HG02943 (cell line): ENCODE measurements around the gene WDFY3.
A peak's percentile ranks its signal among the peaks of the same experiment; 100 is the strongest.
"Not testable (repeated sequence)": the region's sequence is repeated elsewhere in the genome, so short reads cannot be mapped to it uniquely, and the experiment has no call there.

ENCODE experiments used
- ATAC-seq: cut with Tn5 transposase; IDR thresholded peaks from one replicate; pipeline ENCODE4 v1.9.1; 2021; ENCODE audit warnings: mild to moderate bottlenecking, low read depth, moderate library complexity; ENCODE audit not compliant: unreplicated experiment

Gene WDFY3

DNA sequence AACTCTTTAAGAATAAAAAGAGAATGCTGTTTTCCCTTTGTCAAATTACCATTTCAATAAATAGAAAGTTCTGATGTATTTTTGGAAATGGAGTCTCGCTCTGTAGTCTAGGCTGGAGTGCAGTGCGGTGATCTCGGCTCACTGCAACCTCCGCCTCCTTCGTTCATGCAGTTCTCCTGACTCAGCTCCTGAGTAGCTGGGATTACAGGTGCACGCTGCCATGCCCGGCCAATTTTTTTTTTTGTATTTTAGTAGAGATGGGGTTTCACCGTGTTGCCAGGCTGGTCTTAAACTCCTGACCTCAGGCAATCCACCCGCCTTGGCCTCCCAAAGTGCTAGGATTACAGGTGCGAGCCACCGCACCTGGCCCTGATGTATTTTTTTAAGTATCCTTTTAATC lies 159.9 kb downstream of the WDFY3 start:
- ATAC-seq, result not testable (repeated sequence)

DNA sequence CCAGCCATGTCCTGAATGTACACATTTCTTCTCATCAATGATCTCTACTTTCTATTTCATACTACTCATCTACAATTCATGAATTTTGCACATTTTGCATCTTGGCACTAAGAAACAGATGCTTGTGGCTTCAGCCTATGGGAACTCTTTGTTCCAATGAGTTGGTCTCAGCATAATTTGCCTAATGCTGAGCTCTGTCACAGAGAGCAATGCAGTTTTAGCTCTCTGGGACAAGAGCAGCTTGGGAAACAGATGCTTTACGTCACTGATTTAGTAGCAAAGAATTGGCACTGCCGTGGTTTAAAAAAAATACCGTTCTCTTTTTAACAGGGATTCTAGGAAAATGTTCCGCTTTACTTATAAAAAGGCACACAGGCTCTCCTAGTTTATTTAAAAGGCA lies 162.4 kb downstream of the WDFY3 start:
- ATAC-seq, result no peak

DNA sequence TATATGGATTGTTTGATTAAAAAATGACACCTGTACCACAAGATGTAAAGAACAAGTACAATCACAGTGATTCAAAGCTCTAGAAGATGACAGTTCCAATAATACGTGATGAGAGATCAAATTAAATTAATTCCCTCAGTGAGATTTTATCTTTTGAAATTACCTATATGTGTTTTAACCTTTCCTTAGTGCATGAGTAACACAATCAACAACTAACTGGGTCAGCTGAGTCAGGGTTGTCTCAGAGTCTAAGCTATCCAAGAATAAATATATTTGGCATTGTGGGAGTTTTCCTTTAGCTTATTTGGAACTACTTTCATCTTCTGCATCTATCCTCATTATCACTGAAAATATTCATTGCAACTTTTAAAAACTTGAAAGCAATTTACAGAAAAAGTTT lies 162.8 kb downstream of the WDFY3 start:
- no peak for ATAC-seq

DNA sequence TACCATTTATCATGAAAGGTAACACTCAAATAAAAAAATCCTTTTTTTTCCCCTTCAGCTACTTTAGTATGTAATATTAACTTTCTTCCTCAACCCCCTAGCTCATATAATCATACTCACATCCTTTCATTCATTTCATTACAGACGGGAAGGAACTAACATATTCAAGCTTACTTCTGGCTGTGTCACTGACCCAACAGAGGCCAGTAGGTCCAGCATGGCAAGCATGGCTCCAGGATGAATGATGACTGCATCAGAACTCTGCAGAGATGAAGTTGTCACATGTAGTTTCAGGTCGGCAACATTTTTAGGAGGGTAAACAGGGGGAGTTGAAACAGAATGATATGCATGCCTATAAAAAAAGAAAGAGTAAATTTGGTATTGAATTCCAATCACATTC lies 163.4 kb downstream of the WDFY3 start:
- no peak for ATAC-seq

DNA sequence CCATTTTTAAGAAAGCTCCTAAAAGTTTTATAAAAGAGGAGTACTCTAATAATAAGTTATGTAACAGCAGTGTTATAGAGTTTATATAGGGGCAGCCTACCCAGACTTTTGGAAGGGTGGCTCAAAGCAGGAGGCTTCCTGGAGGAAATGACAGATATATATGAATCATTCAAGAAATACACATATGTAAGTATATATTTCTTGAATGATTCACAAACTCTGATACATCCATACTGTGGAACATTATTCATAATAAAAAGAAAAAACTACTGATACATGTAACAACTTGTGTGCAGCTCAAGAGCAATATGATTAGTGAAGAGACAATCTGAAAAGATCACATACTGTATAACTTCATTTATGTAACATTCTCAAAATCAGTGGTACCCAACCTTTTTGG lies 166.2 kb downstream of the WDFY3 start:
- no peak for ATAC-seq

DNA sequence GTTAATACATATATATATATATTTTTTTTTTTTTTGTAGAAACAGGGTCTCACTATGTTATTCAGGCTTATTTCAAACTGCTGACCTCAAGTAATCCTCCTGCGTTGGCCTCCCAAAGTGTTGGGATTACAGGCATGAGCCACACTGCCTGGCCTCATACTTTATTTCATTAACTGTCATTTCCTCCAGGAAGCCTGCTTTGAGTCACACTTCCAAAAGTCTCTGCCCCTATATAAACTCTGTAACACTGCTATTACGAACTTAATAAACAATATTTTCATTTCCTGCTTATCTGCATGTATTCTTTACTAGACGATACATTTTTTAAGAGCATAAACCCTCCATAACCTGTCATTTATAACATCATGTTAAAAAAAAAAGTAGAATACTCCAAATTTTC lies 167.2 kb downstream of the WDFY3 start:
- ATAC-seq, result no peak

DNA sequence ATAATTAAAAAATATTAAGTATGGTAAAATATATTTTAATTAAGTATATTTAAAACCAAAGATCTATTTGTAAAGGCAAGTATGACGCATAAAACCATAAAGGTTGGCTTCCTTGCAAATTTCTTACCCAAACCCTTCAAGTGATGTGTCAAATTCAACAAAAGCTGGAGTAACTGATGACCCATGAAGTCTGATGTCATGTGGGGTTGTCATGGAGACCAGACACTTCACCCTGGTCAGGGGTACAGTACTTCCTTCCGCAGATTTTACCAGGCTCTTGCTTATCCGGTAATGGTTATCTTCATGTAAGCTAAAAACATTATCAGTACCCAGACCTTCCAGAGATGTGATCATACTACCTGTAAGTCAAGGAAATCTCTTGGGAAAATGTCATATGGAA lies 170.1 kb downstream of the WDFY3 start:
- no peak for ATAC-seq

DNA sequence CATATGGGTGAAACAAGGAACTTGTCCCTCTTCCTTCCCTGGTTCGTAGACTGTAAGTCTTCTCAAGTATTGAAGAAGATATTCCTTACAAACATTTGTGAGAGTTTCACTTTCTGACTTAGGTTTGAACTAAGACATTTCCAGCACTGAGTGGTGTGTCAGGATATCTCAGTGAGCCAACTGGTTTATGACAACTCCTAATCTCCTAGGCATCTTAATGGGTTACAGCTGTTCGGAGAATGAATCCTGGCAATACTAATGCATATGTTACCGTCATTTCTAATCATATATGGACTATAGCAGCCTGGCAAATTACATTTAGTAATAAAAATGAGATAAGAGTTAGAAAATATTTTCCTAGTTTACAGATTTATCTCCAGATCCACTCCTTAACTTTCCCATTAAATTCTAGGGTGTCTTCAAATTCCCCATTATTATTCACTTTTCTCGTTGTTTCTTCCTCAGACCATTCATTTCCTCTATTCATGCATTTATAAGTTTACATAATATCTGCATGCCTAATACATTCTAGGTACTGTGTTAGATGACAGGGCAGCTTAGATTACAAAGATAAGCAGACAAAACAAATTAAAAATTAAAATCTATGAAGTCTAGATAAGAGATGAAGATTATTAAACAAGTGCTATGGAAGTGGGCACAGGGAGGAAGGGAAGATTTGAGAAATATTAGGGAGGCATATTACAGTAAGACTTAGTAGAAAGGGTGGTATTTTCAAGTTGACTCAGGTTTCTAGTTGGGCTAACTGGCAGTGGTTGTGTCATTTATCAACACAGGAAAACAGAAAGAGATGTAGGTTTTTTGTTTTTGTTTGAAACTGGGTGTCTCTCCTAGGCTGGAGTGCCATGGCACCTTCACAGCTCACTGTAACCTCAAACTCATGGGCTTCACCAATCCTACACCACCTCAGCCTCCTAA lies 173.9 kb downstream of the WDFY3 start:
- no peak for ATAC-seq

DNA sequence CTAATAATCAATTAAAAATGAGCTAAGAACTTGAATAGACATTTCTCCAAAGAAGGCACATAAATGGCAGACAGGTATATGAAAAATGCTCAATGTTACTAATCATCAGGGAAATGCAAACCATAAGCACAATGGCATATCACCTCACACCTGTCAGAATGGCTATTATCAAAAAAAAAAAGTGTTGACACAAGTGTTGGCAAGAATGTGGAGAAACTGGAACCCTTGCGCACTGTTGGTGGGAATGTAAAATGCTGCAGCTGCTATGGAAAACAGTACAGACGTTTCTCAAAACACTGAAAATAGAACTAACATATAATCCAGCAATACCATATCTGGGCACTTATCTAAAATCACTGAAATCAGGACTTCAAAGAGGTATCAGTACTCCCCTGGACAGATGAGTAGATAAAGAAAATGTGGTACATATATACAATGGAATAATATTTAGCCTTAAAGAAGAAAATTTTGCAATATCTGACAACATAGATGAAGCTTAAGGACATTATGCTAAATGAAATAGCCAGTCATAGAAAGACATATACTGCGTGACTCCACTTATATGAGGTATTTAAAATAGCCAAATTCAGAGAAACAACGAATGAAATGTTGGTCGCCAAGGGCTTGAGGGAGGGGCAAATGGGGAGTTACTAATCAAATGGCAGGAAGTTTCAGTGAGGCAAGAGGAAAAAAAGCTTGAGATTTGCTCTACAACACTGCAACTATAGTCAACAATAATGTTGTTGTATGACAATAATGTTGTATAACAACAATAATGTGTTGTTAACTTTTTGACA lies 175.5 kb downstream of the WDFY3 start:
- no peak for ATAC-seq

DNA sequence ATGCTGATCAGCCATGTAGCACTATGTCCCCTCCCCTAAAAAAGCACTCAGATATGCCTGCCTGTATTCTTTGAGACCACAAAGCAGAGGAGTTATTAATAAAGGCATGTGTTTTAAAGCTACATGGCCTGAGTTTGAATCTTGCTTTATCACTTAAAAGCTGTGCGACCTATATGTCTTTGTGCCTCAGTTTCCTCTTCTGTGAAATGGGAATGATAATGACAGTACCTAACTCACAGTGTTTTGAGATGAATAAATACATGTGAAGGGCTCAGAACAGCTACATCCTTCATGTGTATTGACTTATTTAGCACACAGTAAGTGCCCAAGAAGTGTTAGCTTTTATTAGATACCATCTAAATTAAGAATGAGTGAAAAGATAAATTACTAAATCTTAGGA lies 180.0 kb downstream of the WDFY3 start:
- ATAC-seq, result no peak

DNA sequence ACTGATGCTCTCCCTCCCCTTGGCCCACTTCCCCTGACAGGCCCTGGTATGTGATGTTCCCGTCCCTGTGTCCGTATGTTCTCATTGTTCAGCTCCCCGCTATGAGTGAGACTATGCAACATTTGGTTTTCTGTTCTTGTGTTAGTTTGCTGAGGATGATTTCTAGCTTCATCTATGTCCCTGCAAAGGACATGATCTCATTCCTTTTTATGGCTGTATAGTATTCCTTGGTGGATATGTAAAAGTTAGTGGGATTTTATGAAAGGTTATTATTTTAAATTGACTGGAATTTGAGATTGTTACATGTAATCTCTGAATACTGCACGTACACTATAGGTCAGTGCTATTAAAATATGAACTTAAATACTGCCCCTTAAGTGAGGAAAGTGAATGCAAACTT lies 184.0 kb downstream of the WDFY3 start:
- ATAC-seq, result no peak

DNA sequence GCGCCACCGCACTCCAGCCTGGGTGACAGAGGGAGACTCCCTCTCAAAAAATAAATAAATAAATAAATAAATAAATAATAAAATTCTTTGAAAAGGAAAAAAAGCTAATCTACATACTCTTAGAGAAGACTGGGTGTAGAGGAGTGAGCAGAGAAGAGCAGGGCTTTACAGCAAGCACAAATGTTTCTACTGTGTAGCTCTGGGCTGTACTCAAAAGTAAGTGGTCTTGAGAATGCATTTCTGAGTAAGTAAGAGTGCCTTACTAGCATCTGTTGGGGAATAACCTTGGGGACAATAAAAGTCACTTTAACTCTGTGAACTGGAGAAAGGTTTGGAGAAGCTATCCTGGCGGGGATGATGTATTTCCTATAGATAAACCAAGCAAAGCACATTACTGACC lies 185.8 kb downstream of the WDFY3 start:
- no peak for ATAC-seq

DNA sequence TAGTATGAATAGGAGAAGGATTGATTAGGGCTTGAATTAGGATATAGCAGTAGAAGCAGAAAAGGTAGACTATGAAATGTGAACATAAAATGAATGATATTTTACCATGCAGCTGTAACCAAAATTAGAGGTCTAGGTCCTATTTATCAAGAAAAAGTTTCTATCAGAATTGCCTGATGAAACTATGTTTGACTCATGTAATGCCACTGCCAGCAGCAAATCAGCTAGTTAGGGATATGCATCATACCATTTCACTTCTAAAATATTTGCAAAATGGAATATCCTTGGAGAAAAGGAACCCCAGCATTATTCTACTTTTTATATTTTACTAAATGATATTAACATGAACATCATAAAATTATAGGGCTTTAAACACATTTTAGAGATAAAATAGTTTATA lies 188.4 kb downstream of the WDFY3 start:
- ATAC-seq, result no peak

DNA sequence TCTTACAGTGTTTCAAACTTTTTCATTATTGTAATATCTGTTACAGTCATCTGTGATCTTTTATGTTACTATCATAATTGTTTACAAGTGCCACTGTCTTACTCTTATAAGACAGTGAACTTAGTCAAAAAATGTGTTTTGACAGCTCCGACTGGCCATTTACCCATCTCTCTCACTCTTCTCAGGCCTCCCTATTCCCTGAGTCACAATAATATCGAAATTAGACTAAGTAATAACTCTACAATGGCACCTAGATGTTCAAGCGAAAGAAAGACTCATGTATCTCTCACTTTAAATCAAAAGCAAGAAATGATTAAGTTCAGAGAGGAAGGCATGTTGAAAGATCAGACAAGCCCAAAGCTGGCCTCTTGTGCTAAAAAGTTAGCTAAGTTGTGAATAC lies 199.3 kb downstream of the WDFY3 start:
- no peak for ATAC-seq

DNA sequence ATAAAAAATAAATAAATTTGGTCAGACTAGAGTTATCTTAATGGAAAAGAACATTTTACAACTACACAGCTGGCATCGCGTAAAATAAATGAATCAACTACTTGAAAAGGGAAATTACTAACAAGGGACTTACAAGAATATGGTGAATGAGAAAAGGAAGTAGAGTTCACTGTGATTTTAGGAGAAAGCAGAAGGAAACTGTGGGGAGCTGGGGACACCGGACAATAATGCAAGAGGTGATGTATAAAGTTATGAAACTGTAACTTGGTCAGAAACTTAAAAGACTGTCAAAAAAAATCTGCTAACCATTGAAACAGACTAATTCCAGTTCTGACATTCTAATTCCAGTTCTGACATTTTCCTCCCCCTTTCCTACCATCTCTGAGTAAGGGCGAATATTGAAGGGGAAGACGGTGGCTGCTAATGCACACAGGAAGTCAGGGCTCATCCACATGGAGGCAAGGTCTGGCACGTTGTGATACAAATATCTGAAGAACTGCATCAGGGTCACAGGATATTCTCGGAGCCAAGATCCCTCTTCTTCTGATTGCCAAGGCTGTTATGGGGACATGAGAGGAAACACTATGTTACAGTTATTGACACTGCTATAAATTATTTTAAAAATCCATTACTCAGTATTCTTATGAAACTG lies 213.0 kb downstream of the WDFY3 start:
- ATAC-seq, result no peak

DNA sequence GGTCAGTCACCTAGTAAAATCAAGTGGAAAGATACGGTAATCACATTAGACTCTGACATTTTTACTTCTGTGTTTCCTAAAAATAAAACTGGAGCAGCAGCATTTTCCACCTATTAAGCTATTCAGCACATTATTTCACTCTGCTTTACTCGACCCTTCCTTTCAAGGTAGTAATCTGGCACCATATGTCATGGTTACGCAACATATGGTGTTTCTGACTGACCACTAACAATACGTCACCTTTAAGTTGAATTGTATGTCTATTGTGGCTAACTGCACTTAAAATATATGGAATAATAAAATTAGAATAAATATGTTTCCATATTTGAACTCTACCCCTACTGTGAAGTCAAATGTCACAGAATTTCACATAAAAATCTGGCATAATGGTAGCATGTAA lies 214.8 kb downstream of the WDFY3 start:
- no peak for ATAC-seq

DNA sequence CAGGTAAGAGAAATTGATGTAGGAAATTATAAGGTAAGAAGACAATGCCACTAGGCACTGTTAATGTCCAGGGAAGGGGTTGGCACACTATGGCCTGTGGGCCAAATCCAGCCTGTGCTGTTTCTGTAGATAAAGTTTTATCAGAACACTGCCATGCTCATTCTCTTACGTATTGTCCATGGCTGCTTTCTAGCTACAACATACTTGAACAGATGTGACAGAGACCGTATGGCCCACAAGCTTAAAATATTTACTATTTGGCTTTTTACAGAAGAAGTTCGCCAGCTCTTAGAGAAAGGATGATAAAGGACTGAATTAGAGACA lies 215.6 kb downstream of the WDFY3 start:
- no peak for ATAC-seq

DNA sequence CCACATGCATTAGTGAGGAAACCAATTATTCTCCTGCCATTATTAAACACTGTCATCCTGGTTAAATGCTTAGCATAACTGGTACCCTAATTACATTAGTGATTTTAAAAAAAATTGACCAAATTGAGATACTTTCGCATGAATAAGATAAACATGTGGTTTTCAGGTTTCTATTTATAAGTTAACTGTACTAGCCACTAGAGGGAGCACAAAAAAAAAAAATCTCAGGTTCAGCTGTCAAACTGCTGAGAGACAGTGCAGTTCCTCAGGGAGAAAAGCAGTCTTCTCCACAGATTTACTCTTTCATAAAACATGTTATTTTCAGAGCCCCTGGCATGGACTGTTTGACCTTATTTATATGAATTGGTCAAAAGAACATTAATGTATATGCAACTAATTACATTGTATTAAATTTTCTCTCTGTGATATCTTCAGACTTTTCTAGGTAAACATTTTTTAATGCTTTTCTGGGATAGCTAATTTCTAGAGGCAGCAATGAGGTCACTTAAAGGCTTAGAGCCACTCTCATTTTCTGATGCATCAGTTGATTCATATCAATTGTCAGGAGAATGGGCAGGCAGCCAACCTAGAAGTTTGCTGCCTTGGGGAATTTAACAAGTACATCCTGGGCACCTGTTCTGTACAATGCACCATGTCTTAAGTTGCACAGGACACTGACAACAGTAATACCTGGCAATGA lies 216.1 kb downstream of the WDFY3 start:
- ATAC-seq, result peak; percentile 59

DNA sequence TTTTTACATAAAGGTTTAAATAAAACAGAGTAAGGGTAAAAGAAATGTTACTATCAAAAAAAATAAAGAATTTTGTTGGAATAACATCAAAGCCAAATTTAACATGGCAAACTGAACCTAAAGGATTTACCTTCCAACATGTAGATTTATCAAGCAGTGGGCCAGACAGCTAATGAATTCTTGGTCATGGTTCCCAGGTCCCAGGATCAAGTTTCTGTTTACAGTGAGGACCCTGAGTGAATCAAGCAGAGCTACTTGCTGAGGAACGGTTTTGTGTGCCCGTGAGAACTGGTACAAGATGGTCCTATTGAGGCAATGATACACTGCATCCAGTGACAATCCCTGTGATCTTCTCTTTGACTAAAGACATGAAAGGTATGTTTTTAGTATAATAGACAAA lies 226.4 kb downstream of the WDFY3 start:
- ATAC-seq, result no peak

DNA sequence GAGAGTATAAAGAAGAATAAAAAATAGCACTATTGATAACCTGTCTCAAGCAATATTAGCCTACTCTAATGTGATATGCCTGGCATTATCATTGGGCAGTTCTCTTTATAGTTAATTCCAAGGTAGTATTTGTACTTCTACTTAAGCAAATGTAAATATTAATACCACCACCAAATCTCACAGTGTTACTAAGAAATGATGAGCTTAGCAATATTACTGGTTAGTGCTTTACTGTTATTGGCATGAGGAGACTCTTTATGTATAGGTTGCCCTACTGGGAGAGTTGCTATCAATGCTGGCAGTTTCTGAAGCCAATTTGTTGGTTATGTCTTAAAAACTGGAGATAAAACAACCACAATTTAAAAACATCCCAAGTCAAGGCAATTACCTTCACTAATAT lies 227.9 kb downstream of the WDFY3 start:
- no peak for ATAC-seq

DNA sequence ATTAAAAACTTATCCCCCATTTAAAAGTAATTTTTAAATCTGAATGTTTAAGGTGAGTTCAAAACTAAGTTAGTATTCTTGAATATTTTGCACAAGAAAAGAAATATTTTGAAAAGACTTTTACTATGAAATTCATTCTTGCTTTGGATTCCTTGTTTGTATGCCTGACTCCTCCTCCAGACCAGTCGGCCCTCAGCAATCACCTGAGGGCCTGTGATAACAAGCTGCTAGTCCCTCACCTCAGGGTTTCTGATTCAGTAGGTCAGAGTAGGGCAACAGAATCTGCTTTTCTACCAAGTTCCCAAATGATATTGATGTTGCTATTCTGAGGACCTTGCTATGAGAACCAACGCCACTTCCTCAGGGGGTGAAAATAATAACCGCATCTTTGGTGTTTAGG lies 228.8 kb downstream of the WDFY3 start:
- no peak for ATAC-seq
